Measurements from ENCODE around the gene CIART.

DNA sequence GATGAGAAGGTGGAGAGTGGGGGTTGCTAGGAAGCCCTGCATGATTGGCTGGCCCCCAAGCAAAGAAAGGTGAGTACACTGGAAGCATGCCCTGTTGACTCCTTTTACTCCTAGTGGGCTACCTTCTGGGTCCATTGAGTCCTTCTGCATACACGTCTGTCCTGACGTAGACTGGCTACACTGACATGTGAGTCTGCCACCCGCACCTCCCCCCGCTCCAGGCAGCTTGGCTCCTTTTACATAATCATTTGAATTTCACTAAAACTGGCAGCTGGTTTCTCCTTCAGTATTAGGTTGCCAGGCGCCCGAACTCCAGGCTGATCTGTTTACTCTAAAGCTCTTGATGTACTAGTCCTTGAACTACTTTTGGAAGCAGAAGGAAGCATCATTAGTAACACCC is 20.0 kb downstream of the CIART start:
- TF ChIP-seq, protein P1, sequence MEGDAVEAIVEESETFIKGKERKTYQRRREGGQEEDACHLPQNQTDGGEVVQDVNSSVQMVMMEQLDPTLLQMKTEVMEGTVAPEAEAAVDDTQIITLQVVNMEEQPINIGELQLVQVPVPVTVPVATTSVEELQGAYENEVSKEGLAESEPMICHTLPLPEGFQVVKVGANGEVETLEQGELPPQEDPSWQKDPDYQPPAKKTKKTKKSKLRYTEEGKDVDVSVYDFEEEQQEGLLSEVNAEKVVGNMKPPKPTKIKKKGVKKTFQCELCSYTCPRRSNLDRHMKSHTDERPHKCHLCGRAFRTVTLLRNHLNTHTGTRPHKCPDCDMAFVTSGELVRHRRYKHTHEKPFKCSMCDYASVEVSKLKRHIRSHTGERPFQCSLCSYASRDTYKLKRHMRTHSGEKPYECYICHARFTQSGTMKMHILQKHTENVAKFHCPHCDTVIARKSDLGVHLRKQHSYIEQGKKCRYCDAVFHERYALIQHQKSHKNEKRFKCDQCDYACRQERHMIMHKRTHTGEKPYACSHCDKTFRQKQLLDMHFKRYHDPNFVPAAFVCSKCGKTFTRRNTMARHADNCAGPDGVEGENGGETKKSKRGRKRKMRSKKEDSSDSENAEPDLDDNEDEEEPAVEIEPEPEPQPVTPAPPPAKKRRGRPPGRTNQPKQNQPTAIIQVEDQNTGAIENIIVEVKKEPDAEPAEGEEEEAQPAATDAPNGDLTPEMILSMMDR (IDR thresholded peaks at IDR 0.05; ENCODE audit: low read length) = no peak
- TF ChIP-seq EZH2 (optimal IDR thresholded peaks at IDR 0.05; ENCODE audit: low read depth, low read length) (no peak), EZH2phosphoT487 (IDR thresholded peaks at IDR 0.05; ENCODE audit: low read length) (no peak)

All from MM.1S (cell line).